Measurements from ENCODE around the gene C1QTNF8.

Gene C1QTNF8

GRCh38 chr16:1125471-1125870 is 29.4 kb upstream of the C1QTNF8 start (continued):
- TF ChIP-seq ZSCAN5A (tag by site-specific recombination; IDR thresholded peaks at IDR 0.05) = no peak
- TF ChIP-seq ZNF223 (tag by site-specific recombination; IDR thresholded peaks at IDR 0.05) = peak; percentile 88; the same call in 1 of the 2 replicates
- no peak for TF ChIP-seq ZNF677 (tag by site-specific recombination; IDR thresholded peaks at IDR 0.05)
- TF ChIP-seq HOXD13 (CRISPR knock-in tag; IDR thresholded peaks at IDR 0.05; ENCODE audit: borderline replicate concordance) = no peak
- peak; percentile 70 for TF ChIP-seq SP2 (tag by site-specific recombination; IDR thresholded peaks at IDR 0.05)
- TF ChIP-seq ZBTB17 (tag by site-specific recombination; IDR thresholded peaks at IDR 0.05) = peak; percentile 78
- no peak for TF ChIP-seq SCRT1 (tag by site-specific recombination; IDR thresholded peaks at IDR 0.05; ENCODE audit: borderline replicate concordance)
- no peak for TF ChIP-seq ZNF155 (tag by site-specific recombination; IDR thresholded peaks at IDR 0.05)
- TF ChIP-seq IKZF3 (tag by site-specific recombination; IDR thresholded peaks at IDR 0.05) = peak; percentile 45; the same call in 1 of the 2 replicates
- TF ChIP-seq ZNF112 (tag by site-specific recombination; IDR thresholded peaks at IDR 0.05) = no peak
- TF ChIP-seq KLF10 (tag by site-specific recombination; IDR thresholded peaks at IDR 0.05) = peak; percentile 57; the same call in 1 of the 2 replicates
- no peak for TF ChIP-seq ZNF558 (tag by site-specific recombination; IDR thresholded peaks at IDR 0.05)
- no peak for TF ChIP-seq KLF16 (tag by site-specific recombination; IDR thresholded peaks at IDR 0.05)
- TF ChIP-seq KLF8 (tag by site-specific recombination; IDR thresholded peaks at IDR 0.05) = peak; percentile 10; the same call in 1 of the 2 replicates
- TF ChIP-seq ZNF670 (tag by site-specific recombination; IDR thresholded peaks at IDR 0.05; ENCODE audit: low read depth) = no peak
- no peak for TF ChIP-seq ZNF280D (tag by site-specific recombination; IDR thresholded peaks at IDR 0.05)
- no peak for TF ChIP-seq ZBTB48 (tag by site-specific recombination; IDR thresholded peaks at IDR 0.05)
- TF ChIP-seq ZNF596 (tag by site-specific recombination; IDR thresholded peaks at IDR 0.05) = no peak
- TF ChIP-seq ZNF341 (tag by site-specific recombination; IDR thresholded peaks at IDR 0.05; ENCODE audit: low read depth) = peak; percentile 59; the same call in 1 of the 2 replicates
- TF ChIP-seq ZFHX2 (tag by site-specific recombination; conservative IDR thresholded peaks at IDR 0.05) = peak; percentile 83
- TF ChIP-seq ZNF248 (tag by site-specific recombination; IDR thresholded peaks at IDR 0.05) = no peak
- TF ChIP-seq ZNF580 (tag by site-specific recombination; IDR thresholded peaks at IDR 0.05) = no peak
- peak; percentile 30; the same call in 1 of the 2 replicates for TF ChIP-seq ZNF629 (tag by site-specific recombination; IDR thresholded peaks at IDR 0.05)

- Histone ChIP-seq H3K4me1 (ENCODE audit: control insufficient read depth, insufficient read depth, low read length) (no peaks in the 10 kb centered on the region), H3K36me3 (ENCODE audit: control insufficient read depth in 2 of 2, insufficient read depth in 1 of 2, low read length in 2 of 2) (no peaks in the 10 kb centered on the region), H3K9me3 (ENCODE audit: control insufficient read depth, insufficient read depth, low read depth, low read length) (no peaks in the 10 kb centered on the region), H3K27ac (ENCODE audit: extremely low read depth, low read depth, low read length) (no peak overlapping the region), H3K4me3 (ENCODE audit: low read depth, low read length) (no peak overlapping the region)
- TF ChIP-seq ZIC2 (tag by site-specific recombination; IDR thresholded peaks at IDR 0.05) (peak; percentile 65), TCF7L2 (IDR thresholded peaks at IDR 0.05; ENCODE audit: borderline replicate concordance, low read depth, low read length) (no peak), GLIS2 (tag by site-specific recombination; IDR thresholded peaks at IDR 0.05) (peak; percentile 30; the same call in 1 of the 2 replicates)
- POLR2A ChIA-PET = no interaction called here
- CTCF ChIA-PET = interaction anchor here (0.6 to 1.5 kb wide), 3 partner anchors 25 to 545 kb away, joined by 3 read pairs; no protein-coding TSS in a partner anchor
These were observed 28.8 kb upstream of the C1QTNF8 start for GRCh38 chr16:1124795-1125194.
